Endodermal cell (in vitro differentiated cells): Measurements from ENCODE around the gene TCL1A. TPM values are rescaled to one million over a fixed set of nuclear protein-coding genes. Genes with fewer than 3 reads are reported as not detected.

Source experiments
- DNase-seq: peaks from one replicate; pipeline ENCODE4 v3.0.0-alpha.2; 2017
- H3K27ac ChIP-seq: 2 replicates; pipeline ENCODE4 v1.5.1; 2013; ENCODE audit warnings: mild to moderate bottlenecking, low read depth, low read length, moderate library complexity
- H3K27me3 ChIP-seq: 2 replicates; pipeline ENCODE4 v1.6.1; 2013; ENCODE audit warnings: mild to moderate bottlenecking, low read length, moderate library complexity; ENCODE audit not compliant: insufficient read depth, control insufficient read depth, poor library complexity, severe bottlenecking
- H3K36me3 ChIP-seq: 2 replicates; pipeline ENCODE4 v1.7.0; 2013; ENCODE audit warnings: mild to moderate bottlenecking, low read length, moderate library complexity; ENCODE audit not compliant: control insufficient read depth, insufficient read depth
- H3K4me1 ChIP-seq: one replicate; pipeline ENCODE4 v1.7.0; 2013; ENCODE audit warnings: low read length; ENCODE audit not compliant: control insufficient read depth, insufficient read depth
- H3K4me3 ChIP-seq: 2 replicates; pipeline ENCODE4 v1.5.1; 2013; ENCODE audit warnings: mild to moderate bottlenecking, low read length, moderate library complexity
- H3K9ac ChIP-seq: 2 replicates; pipeline ENCODE4 v1.6.1; 2013; ENCODE audit warnings: mild to moderate bottlenecking, low read length, moderate library complexity; ENCODE audit not compliant: poor library complexity, severe bottlenecking; ENCODE audit errors: extremely low read depth
- H3K9me3 ChIP-seq: 2 replicates; pipeline ENCODE4 v1.6.1; 2013; ENCODE audit warnings: mild to moderate bottlenecking, low read length, moderate library complexity; ENCODE audit not compliant: control insufficient read depth
- H3K27ac Mint-ChIP-seq: 2 replicates; pipeline ENCODE4 v1.8.0; 2020; ENCODE audit warnings: mixed read lengths
- H3K27me3 Mint-ChIP-seq: 2 replicates; pipeline ENCODE4 v1.8.0; 2021; ENCODE audit warnings: mild to moderate bottlenecking, mixed read lengths; ENCODE audit not compliant: insufficient read depth
- H3K36me3 Mint-ChIP-seq: 2 replicates; pipeline ENCODE4 v1.8.0; 2020; ENCODE audit warnings: low read depth, mixed read lengths
- H3K4me1 Mint-ChIP-seq: 2 replicates; pipeline ENCODE4 v1.8.0; 2020; ENCODE audit warnings: mixed read lengths
- H3K4me3 Mint-ChIP-seq: 2 replicates; pipeline ENCODE4 v1.8.0; 2020; ENCODE audit warnings: mild to moderate bottlenecking, moderate library complexity, mixed read lengths
- H3K9me3 Mint-ChIP-seq: 2 replicates; pipeline ENCODE4 v1.8.0; 2020; ENCODE audit warnings: mild to moderate bottlenecking, mixed read lengths
- WGBS, 2 experiments: methylation state at CpG; one replicate each; pipeline versions ENCODE4 v1.1.5 to v1.1.7; 2013; ENCODE audit warnings: missing lambda C conversion rate in 2 of 2, mixed read lengths in 1 of 2; ENCODE audit not compliant: insufficient coverage in 1 of 2, insufficient read length in 1 of 2; 5-methylcytosine and 5-hydroxymethylcytosine counted together
- total RNA-seq, 2 donors: library from RNA; stranded (reverse); fragmentation: NEBNext Ultra II Directional in 1 of 2; extraction: Animal tissue kit (Norgen Biotek cat#: 25700) in 1 of 2; gene quantifications; 2 replicates in 1 of 2; 3 replicates in 1 of 2; pipeline ENCODE4 v1.2.1, GENCODE V29; 2021
- TF ChIP-seq, protein P1 (sequence below): fragments of 200-600 bp; sonication (generic); conservative IDR thresholded peaks from 2 replicates; pipeline ENCODE4 v1.5.0; 2021; ENCODE audit warnings: antibody characterized with exemption, mild to moderate bottlenecking

The TCL1A gene
- total RNA-seq, 2 donors from 2014 or later, result 0.53 to 1.8 TPM

DNA sequence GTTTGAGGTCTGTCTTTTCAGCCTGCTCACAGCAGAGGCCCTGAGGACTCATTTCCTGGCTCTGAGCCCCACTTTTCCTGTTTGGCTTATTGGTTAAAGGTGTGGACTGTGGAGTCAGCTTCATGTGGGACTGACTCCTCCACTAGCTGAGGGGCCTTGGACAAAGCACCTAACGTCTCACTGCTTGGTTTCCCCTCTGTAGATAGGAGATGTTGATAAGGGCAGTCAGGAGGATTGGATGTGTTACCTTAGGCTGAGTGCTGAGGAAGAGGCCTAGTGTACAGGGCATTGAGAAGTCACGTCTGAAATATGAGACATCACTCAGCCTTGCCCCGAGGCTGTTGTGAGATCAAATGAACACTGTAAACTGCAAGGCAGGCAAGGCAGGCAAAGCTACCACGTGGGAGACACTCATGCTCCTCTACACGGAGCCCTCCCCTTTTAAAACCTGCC is 27.1 kb upstream of the TCL1A start:
- WGBS, 2 experiments, result 71% methylated on average over 4 to 5 of the region's 5 CpGs
- Histone ChIP-seq H3K4me1 (no peaks in the 10 kb centered on the region), H3K27ac (no peak overlapping the region), H3K9me3 (no peaks in the 10 kb centered on the region), H3K36me3 (no peaks in the 10 kb centered on the region), H3K27me3 (peaks cover 6% of the 10 kb centered on the region), H3K4me3 (no peak overlapping the region), H3K9ac (no peak overlapping the region)
- H3K4me3 Mint-ChIP-seq, result no peak overlapping the region
- TF ChIP-seq, protein P1, sequence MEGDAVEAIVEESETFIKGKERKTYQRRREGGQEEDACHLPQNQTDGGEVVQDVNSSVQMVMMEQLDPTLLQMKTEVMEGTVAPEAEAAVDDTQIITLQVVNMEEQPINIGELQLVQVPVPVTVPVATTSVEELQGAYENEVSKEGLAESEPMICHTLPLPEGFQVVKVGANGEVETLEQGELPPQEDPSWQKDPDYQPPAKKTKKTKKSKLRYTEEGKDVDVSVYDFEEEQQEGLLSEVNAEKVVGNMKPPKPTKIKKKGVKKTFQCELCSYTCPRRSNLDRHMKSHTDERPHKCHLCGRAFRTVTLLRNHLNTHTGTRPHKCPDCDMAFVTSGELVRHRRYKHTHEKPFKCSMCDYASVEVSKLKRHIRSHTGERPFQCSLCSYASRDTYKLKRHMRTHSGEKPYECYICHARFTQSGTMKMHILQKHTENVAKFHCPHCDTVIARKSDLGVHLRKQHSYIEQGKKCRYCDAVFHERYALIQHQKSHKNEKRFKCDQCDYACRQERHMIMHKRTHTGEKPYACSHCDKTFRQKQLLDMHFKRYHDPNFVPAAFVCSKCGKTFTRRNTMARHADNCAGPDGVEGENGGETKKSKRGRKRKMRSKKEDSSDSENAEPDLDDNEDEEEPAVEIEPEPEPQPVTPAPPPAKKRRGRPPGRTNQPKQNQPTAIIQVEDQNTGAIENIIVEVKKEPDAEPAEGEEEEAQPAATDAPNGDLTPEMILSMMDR, result no peak
- H3K9me3 Mint-ChIP-seq, result no peaks in the 10 kb centered on the region
- H3K27me3 Mint-ChIP-seq, result peaks cover 3% of the 10 kb centered on the region
- no peaks in the 10 kb centered on the region for H3K4me1 Mint-ChIP-seq
- H3K36me3 Mint-ChIP-seq, result no peaks in the 10 kb centered on the region
- no peak for DNase-seq
- no peak overlapping the region for H3K27ac Mint-ChIP-seq

DNA sequence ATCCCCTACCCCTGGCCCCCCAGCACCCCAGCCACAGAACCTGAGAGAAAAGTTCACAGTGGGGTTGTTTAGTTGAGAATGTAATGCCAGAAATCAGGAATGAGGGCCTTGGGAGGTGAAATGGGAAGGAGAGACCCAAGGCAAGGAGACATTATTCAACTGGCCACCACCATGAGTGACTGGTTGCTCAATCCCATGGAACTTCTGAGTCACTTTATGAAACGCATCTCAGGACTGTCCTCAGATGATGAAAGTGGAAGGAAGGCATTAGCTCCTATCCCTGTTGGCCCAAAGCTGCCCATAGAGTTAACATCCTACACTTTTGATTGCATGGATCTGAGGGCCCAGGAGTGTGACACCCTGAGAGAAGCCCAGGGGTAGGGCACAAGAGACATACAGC is 25.4 kb upstream of the TCL1A start:
- Mint-ChIP-seq H3K27me3 (peaks cover 5% of the 10 kb centered on the region), H3K27ac (no peak overlapping the region), H3K4me1 (no peaks in the 10 kb centered on the region), H3K4me3 (no peak overlapping the region), H3K9me3 (no peaks in the 10 kb centered on the region), H3K36me3 (no peaks in the 10 kb centered on the region)
- Histone ChIP-seq H3K9ac (no peak overlapping the region), H3K4me1 (no peaks in the 10 kb centered on the region), H3K9me3 (no peaks in the 10 kb centered on the region), H3K27ac (no peak overlapping the region), H3K36me3 (no peaks in the 10 kb centered on the region), H3K27me3 (peaks cover 6% of the 10 kb centered on the region), H3K4me3 (no peak overlapping the region)
- 90 to 100% methylated on average over 1 of the region's 1 CpG for WGBS, 2 experiments
- no peak for DNase-seq
- TF ChIP-seq, protein P1, result no peak

DNA sequence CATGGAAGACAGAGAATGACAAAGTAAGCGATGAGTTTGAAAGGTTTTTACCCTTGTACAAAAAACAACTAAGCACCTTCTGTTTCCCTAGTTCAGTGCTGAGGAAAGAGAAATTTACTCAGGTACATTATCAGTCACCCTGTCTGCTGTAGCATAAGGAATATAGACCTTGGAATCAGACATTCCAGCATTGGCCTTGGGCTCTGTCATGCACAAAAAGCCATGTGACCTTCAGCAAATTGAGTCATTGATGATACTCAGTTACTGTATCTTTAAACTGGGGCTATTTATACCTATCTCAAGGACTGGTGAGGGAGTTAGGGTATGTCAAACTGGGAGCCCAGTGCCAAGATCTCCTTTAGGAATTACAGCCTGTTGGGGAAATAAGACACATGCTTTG is 19.3 kb upstream of the TCL1A start:
- Histone ChIP-seq H3K9ac (no peak overlapping the region), H3K27me3 (no peaks in the 10 kb centered on the region), H3K9me3 (no peaks in the 10 kb centered on the region), H3K36me3 (no peaks in the 10 kb centered on the region), H3K4me3 (no peak overlapping the region), H3K27ac (no peak overlapping the region), H3K4me1 (no peaks in the 10 kb centered on the region)
- H3K27ac Mint-ChIP-seq, result no peak overlapping the region
- H3K27me3 Mint-ChIP-seq, result peaks cover 5% of the 10 kb centered on the region
- no peak for DNase-seq
- no peaks in the 10 kb centered on the region for H3K4me1 Mint-ChIP-seq
- 100% methylated on average over 1 of the region's 1 CpG for WGBS, 2 experiments
- H3K36me3 Mint-ChIP-seq, result no peaks in the 10 kb centered on the region
- H3K9me3 Mint-ChIP-seq, result peaks cover 7% of the 10 kb centered on the region
- H3K4me3 Mint-ChIP-seq, result no peak overlapping the region
- TF ChIP-seq, protein P1, result no peak
